HG03342 (cell line): Measurements from ENCODE around the gene SPINK1.
"Not testable (repeated sequence)": the region's sequence is repeated elsewhere in the genome, so short reads cannot be mapped to it uniquely, and the experiment has no call there.

Experiments
- ATAC-seq: cut with Tn5 transposase; IDR thresholded peaks from one replicate; pipeline ENCODE4 v1.9.1; 2021; ENCODE audit warnings: mild to moderate bottlenecking, moderate library complexity; ENCODE audit not compliant: unreplicated experiment

The SPINK1 gene, protein sequence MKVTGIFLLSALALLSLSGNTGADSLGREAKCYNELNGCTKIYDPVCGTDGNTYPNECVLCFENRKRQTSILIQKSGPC

GRCh38 chr5:147831465-147831864 lies at the start of gene SPINK1:
Gene SPINK1 (minus strand): TSS chr5:147831671. CDS start chr5:147831577, 94 bp downstream.
- ATAC-seq, result no peak

- ATAC-seq, result no peak
Observed at GRCh38 chr5:147880487-147880886, 49.0 kb upstream of the SPINK1 start.

- no peak for ATAC-seq
Observed at GRCh38 chr5:147879784-147880183, 48.3 kb upstream of the SPINK1 start.

GRCh38 chr5:147878066-147878759 lies 46.7 kb upstream of the SPINK1 start, which contains the start of gene SCGB3A2:
Gene SCGB3A2 (plus strand): TSS chr5:147878711. CDS start chr5:147878804, 93 bp downstream.
- ATAC-seq, result no peak

- no peak for ATAC-seq
Observed at GRCh38 chr5:147876626-147877025, 45.2 kb upstream of the SPINK1 start.

DNA sequence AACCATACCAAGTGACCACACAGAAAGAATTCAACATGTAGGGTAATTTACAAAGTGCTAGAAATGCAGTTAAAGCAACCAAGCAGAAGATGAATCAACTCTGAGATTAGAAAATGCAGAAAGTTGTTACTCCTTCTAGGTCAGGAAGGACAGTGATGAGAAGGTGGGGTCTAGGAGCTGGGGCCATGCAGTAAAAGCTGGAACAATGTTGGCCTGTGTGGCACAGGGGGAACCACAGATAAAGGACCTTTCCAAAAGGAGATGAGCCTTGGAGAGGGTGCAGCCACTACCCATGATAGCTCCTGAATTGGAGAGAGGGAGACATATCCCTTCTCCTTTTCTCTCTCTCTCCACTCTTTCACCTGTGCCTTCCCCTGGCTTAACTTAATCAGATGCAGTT lies 44.7 kb upstream of the SPINK1 start:
- no peak for ATAC-seq

- no peak for ATAC-seq
Observed at GRCh38 chr5:147874910-147875367, 43.5 kb upstream of the SPINK1 start.

GRCh38 chr5:147874118-147874875 lies 42.8 kb upstream of the SPINK1 start:
- ATAC-seq, result not testable (repeated sequence)

DNA sequence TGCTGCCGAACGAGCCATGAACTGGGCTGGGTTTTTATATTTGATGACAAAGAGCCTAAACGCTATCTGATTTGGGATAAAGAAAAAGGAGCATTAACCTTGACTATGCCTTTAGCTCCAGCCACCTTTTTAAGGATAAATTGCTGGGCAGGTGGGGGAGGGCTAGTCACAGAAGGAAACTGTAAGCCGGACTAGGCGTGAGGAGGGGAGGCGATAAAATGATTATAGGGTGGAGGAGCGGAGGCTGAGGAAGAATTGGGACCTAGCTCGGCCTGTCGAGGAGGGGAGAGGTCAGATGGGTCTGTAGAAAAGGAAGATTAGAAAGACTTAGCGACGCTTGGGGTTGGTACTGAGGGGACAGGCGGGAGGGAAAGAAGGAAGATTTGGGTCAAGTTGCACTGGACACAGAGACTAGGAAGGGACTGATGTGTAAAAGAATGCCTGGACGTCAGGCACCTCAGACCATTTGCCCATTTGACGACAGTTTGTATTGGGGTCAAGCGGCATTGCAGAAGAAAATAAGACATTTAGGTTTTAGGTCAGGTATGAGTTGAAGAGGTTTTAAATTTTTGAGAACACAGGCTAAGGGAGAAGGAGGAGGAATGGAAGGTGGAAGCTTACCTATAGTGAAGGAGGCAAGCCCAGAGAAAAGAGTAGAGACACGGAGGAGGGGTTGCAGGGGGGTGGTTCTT lies 41.4 kb upstream of the SPINK1 start:
- not testable (repeated sequence) for ATAC-seq

DNA sequence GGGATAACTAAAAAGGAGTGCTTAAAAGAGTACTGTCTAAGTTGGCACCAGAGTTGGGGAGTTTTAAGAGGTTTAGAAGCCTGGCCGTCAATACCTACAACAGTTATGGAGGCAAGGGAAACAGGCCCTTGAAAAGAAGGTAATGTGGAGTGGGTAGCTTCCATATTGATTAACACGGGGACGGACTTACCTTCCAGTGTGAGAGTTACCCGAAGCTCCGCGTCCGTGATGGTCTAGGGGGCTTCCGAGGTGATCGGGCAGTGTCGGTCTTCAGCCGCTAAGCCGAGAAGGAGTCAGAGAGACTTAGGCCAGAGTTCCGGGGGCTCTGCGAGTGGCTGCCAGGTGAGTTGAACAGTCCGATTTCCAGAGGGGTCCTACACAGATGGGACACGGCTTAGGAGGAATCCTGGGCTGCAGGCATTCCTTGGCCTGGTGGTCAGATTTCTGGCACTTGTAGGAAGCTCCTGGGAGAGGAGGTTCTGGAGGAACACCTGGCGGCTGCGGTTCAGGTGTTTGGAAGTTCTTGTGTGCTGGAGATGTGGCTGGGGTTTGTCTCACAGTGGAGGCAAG lies 40.6 kb upstream of the SPINK1 start:
- not testable (repeated sequence) for ATAC-seq

DNA sequence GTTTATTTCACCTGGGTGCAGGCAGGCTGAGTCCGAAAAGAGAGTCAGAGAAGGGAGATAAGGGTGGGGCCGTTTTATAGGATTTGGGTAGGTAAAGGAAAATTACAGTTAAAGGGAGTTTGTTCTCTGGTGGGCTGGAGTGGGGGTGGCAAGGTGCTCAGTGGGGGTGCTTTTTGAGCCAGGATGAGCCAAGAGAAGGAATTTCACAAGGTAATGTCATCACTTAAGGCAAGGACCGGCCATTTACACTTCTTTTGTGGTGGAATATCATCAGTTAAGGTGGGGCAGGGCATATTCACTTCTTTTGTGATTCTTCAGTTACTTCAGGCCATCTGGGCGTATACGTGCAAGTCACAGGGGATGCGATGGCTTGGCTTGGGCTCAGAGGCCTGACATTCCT lies 38.4 kb upstream of the SPINK1 start:
- ATAC-seq, result not testable (repeated sequence)

- ATAC-seq, result no peak
Observed at GRCh38 chr5:147869112-147869511, 37.6 kb upstream of the SPINK1 start.

- ATAC-seq, result no peak
Observed at GRCh38 chr5:147863454-147864158, 32.1 kb upstream of the SPINK1 start.

GRCh38 chr5:147860641-147861025 lies 29.2 kb upstream of the SPINK1 start:
- no peak for ATAC-seq

- no peak for ATAC-seq
Observed at GRCh38 chr5:147859962-147860640, 28.6 kb upstream of the SPINK1 start.

- ATAC-seq, result no peak
Observed at GRCh38 chr5:147858565-147858964, 27.1 kb upstream of the SPINK1 start.

DNA sequence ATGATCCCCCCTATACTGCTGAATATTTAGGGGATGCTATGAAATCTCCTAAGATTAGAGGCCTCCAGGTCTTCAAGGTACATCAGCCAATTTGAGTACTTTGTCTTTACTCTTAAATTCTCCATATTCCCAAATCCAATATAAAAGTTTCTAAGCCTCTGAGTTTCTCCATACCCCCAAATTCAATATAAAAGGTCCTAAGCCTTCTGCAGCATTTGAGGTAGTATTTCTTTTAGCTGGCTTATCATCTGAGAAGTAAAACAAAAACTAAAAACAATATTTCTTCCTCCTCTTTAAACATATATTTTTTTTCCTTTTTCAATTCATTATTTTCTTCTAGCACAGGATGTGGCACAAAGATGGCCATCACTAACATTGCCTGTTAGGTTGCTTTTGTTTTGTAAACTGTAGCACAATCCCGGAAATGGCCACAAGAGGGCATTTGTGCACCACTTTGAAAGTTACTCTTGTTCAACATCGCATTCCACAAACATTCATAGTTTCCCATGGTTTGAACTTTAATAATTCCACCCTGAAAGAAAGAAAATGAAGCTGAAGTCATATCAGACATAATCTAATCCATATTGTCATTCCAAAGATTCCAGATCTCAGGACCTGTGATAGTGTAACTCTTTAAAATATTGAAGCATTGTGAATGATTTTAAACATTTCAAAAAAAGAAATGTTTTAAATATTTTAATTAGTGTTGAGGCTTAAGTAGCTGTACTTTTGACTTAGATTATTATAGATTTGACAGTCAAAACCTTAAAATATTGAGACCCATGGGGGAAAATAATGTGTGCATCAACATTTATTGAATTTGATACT lies 26.0 kb upstream of the SPINK1 start:
- peak; percentile 92 for ATAC-seq

- no peak for ATAC-seq
Observed at GRCh38 chr5:147856801-147857200, 25.3 kb upstream of the SPINK1 start.

GRCh38 chr5:147855774-147856069 lies 24.3 kb upstream of the SPINK1 start:
- no peak for ATAC-seq
